Endometrial microvascular endothelial cells (primary cell): ENCODE data around the gene HMCN2. TPM values are rescaled to one million over a fixed set of nuclear protein-coding genes. Genes with fewer than 3 reads are reported as not detected.

Experiments
- in situ Hi-C: cut with HindIII; loops from 2 replicates; pipeline ENCODE4 v1.10.0; 2017; ENCODE audit warnings: low sequenced_read_pairs, low pct_unique_long_range_greater_than_20kb; ENCODE audit errors: inconsistent ontology term
- total RNA-seq: library from RNA; depleted of rRNA; stranded (reverse); fragments of >200 nt; gene quantifications from one replicate; pipeline ENCODE4 v1.2.3, GENCODE V29; 2015; ENCODE audit errors: inconsistent ontology term

The HMCN2 gene
- total RNA-seq, 1 donor from 2014 or later = not detected

GRCh38 chr9:130237763-130238524 is 27.6 kb upstream of the HMCN2 start:
- in situ Hi-C loops = no loop called here

- in situ Hi-C loops = no loop called here
Observed at GRCh38 chr9:130239363-130239695, 26.2 kb upstream of the HMCN2 start.

GRCh38 chr9:130239741-130240241 is 25.8 kb upstream of the HMCN2 start:
- in situ Hi-C loops = no loop called here

- in situ Hi-C loops = no loop called here
Observed at GRCh38 chr9:130240410-130241197, 25.0 kb upstream of the HMCN2 start.

- in situ Hi-C loops = no loop called here
Observed at GRCh38 chr9:130241198-130241535, 24.4 kb upstream of the HMCN2 start.

GRCh38 chr9:130242270-130243014 is 23.1 kb upstream of the HMCN2 start:
- in situ Hi-C loops = no loop called here

- in situ Hi-C loops = no loop called here
Observed at GRCh38 chr9:130243015-130243881, 22.3 kb upstream of the HMCN2 start.

- in situ Hi-C loops = no loop called here
Observed at GRCh38 chr9:130243882-130244170, 21.7 kb upstream of the HMCN2 start.

GRCh38 chr9:130244548-130245165 is 20.9 kb upstream of the HMCN2 start:
- in situ Hi-C loops = no loop called here

GRCh38 chr9:130245474-130245873 is 20.1 kb upstream of the HMCN2 start:
- in situ Hi-C loops = no loop called here

GRCh38 chr9:130246126-130246525 is 19.4 kb upstream of the HMCN2 start:
- in situ Hi-C loops = no loop called here

- in situ Hi-C loops = loop anchor here (25.0 kb wide), 1 partner anchor 143 kb away; no protein-coding TSS in a partner anchor
Observed at GRCh38 chr9:130254747-130255630, 10.6 kb upstream of the HMCN2 start.

GRCh38 chr9:130255631-130256134 is 9.9 kb upstream of the HMCN2 start:
- in situ Hi-C loops = loop anchor here (25.0 kb wide), 1 partner anchor 143 kb away; no protein-coding TSS in a partner anchor

- in situ Hi-C loops = loop anchor here (25.0 kb wide), 1 partner anchor 144 kb away; no protein-coding TSS in a partner anchor
Observed at GRCh38 chr9:130256644-130257043, 8.9 kb upstream of the HMCN2 start.

- in situ Hi-C loops = loop anchor here (25.0 kb wide), 1 partner anchor 146 kb away; no protein-coding TSS in a partner anchor
Observed at GRCh38 chr9:130258137-130258536, 7.4 kb upstream of the HMCN2 start.

- in situ Hi-C loops = loop anchor here (25.0 kb wide), 1 partner anchor 147 kb away; no protein-coding TSS in a partner anchor
Observed at GRCh38 chr9:130259044-130259443, 6.5 kb upstream of the HMCN2 start.
